ENCODE data around the gene CCDC71.
A peak's percentile ranks its signal among the peaks of the same experiment; 100 is the strongest.

CCDC71 gene

DNA sequence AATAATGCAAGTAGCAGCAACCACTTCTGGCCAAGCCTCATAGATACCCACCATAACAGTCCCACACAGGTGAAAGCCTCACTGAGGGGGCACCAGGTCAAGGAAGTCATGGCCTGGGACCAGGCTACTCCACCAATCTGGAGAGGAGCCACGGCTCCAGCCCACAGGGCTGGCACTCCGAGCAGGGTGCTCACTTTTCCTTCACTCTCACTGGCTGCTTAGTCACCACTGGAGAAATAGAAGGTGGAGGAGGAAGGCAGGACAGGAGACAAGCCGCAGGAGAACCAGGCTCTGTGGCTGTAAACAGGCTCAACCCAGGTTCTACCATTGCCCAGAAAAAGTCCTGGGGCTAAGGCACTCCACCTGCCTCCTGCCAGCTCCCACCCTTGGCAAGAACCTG, 46.7 kb downstream of the CCDC71 start:
- H3K4me1 ChIP-seq (ENCODE audit: control insufficient read depth, insufficient read depth, low read length), result no peaks in the 10 kb centered on the region
- H3K27ac ChIP-seq (ENCODE audit: low read depth, low read length), result no peak overlapping the region
- H3K4me3 ChIP-seq (ENCODE audit: low read depth, low read length), result peak overlapping the region; percentile 97
- no peak overlapping the region; the same call in 1 of the 2 replicates for H3K9ac ChIP-seq (ENCODE audit: low read depth, low read length)
- H3K36me3 ChIP-seq (ENCODE audit: control insufficient read depth, insufficient read depth, low read length), result peaks cover 75% of the 10 kb centered on the region
- no peaks in the 10 kb centered on the region for H3K27me3 ChIP-seq (ENCODE audit: control insufficient read depth, insufficient read depth, low read length)
- H3K9me3 ChIP-seq (ENCODE audit: control insufficient read depth, insufficient read depth, low read length), result no peaks in the 10 kb centered on the region

DNA sequence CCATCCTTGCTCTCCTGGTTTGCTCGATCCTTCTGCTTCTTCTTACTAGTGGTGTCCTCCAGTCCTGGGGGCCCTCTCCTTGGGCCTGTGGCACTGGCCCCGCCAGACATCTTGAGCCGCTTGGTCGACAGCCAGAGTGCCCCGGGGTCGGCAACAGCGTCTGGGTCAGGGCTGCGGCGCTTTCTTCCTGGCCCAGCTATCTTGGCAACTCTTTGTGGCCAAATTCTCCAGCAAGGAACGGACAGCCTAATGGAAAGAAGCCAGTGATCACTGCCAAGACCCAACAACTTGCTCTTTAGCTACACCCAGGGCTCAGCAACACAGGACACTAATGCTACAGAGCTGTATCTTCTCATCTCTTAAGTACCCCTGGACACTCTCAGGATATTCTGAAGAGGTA, 47.1 kb downstream of the CCDC71 start:
- no peak overlapping the region for H3K9ac ChIP-seq (ENCODE audit: low read depth, low read length)

More for the DNA sequence above, 47.1 kb downstream of the CCDC71 start:
- no peaks in the 10 kb centered on the region for H3K4me1 ChIP-seq (ENCODE audit: control insufficient read depth, insufficient read depth, low read length)
- H3K9me3 ChIP-seq (ENCODE audit: control insufficient read depth, insufficient read depth, low read length), result no peaks in the 10 kb centered on the region
- H3K27me3 ChIP-seq (ENCODE audit: control insufficient read depth, insufficient read depth, low read length), result no peaks in the 10 kb centered on the region
- peaks cover 75% of the 10 kb centered on the region for H3K36me3 ChIP-seq (ENCODE audit: control insufficient read depth, insufficient read depth, low read length)
- no peak overlapping the region for H3K4me3 ChIP-seq (ENCODE audit: low read depth, low read length)
- H3K27ac ChIP-seq (ENCODE audit: low read depth, low read length), result no peak overlapping the region

All from HUES48 (cell line).